ENCODE measurements around the gene HARS2. TPM values are rescaled to one million over a fixed set of nuclear protein-coding genes. Genes with fewer than 3 reads are reported as not detected.
"Not testable (repeated sequence)": the region's sequence is repeated elsewhere in the genome, so short reads cannot be mapped to it uniquely, and the experiment has no call there.

The HARS2 gene
- total RNA-seq, 4 donors from 2014 or later: 13.3 to 24.2 (median 22.8) TPM

DNA sequence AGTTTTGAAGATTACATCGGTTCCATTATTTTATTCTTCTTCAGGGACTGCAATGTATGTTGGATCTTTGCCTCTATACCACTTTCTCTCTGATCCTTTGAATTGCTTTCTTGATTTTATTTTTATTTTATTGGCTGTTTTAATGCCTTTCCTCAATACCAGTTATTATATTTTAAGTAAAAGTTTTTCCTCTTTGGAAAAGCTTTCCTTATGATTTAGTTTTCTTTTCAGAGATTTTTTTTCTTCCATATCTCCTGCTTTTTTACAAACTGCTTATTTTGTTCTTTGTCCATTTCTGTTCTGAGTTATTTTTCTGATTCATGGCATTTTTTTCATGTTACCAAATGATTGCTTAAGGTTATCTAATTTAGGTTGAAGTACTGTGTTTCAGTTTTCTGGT is 20.5 kb downstream of the HARS2 start:
- H3K9me3 ChIP-seq: no peaks in the 10 kb centered on the region
- H3K27ac ChIP-seq: peak overlapping the region in 2 of 4 donors; percentile 93 to 95
- H3K4me1 ChIP-seq: peaks cover 0 to 17% (median 0%) of the 10 kb centered on the region in 3 donors
- H3K27me3 ChIP-seq: no peaks in the 10 kb centered on the region
- no peak for DNase-seq
- TF ChIP-seq POLR2A (IDR thresholded peaks at IDR 0.05): no peak
- TF ChIP-seq CTCF (IDR thresholded peaks at IDR 0.05): no peak
- H3K4me3 ChIP-seq: no peak overlapping the region
- H3K36me3 ChIP-seq: peaks cover 0 to 9% (median 0%) of the 10 kb centered on the region in 3 donors
- intact Hi-C loops (cut with DNase I): no loop called here
- 81 to 83% methylated on average over 1 of the region's 1 CpG for WGBS, 2 donors

DNA sequence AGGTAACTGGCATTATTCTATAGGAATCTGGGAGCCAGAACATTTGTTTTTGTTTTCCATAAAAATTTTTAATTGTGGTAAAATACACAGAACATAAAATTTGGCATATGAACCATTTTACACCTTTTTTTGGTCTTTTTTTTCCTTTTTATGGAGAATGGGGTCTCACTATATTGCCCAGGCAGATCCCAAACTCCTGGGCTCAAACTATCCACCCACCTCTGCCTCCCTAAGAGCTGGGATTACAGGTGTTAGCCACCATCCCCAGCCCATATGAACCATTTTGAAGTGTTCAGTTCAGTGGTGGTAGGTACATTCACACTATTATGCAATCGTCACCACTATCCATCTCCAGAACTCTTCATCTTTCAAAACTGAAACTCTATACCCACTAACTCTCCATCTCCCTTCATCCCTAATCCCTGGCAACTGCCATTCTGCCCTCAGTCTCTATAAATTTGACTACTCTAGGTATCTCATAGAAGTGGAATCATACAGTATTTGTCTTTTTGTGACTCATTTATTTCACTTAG is 22.4 kb downstream of the HARS2 start:
- no peaks in the 10 kb centered on the region for H3K36me3 ChIP-seq
- H3K27me3 ChIP-seq: no peaks in the 10 kb centered on the region
- no peak overlapping the region for H3K27ac ChIP-seq
- intact Hi-C loops (cut with DNase I): no loop called here
- H3K4me3 ChIP-seq: no peak overlapping the region
- WGBS, 2 donors: 76 to 82% methylated on average over 1 of the region's 1 CpG
- DNase-seq: no peak
- H3K9me3 ChIP-seq: no peaks in the 10 kb centered on the region
- TF ChIP-seq CTCF (IDR thresholded peaks at IDR 0.05): no peak
- TF ChIP-seq POLR2A (IDR thresholded peaks at IDR 0.05): no peak
- H3K4me1 ChIP-seq: peaks cover 0 to 17% (median 0%) of the 10 kb centered on the region in 3 donors

DNA sequence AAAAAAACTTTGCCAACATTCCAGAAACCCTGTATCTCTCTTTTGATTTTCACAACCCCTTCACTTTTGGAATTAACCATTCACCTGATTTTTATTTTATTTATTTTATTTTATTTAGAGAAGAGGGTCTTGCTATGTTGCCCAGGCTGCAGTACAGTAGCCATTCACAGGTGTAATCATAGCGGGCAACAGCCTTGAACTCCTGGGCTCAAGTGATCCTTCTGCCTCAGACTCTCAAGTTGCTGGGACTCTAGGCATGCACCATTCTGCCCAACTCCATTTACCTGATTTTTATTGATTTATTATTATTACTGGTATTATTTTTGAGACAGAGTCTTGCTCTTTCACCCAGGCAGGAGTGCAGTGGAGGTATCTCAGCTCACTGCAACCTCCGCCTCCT is 25.0 kb downstream of the HARS2 start:
- H3K36me3 ChIP-seq; H3K4me3 ChIP-seq; H3K27me3 ChIP-seq; H3K27ac ChIP-seq; H3K9me3 ChIP-seq; H3K4me1 ChIP-seq; intact Hi-C loops (cut with DNase I); DNase-seq: not testable (repeated sequence)
- 93 to 94% methylated on average over 2 of the region's 2 CpGs for WGBS, 2 donors

GRCh38 chr5:140718266-140718592 is 27.0 kb downstream of the HARS2 start:
- H3K27ac ChIP-seq: peak overlapping the region in 1 of 4 donors; percentile 14

DNA sequence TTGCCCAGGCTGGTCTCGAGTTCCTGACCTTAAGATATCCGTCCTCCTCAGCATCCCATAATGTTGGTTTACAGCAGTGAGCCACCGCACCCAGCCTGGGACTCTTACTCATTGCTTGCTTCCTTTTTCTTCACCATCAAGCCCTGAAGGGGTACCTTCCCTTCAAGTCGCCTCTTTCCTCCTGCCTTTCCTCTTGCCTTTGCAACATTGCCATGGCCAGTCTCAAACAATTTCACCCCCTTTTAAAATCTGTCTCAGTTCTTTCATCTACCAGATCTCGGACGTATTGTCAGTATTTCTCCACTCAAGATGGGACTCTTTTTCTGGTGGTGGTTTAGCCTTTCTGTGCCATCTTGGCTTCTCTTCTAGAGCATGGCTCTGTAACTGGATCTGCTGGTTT is 29.5 kb downstream of the HARS2 start:
- 49 to 55% methylated on average over 6 of the region's 6 CpGs for WGBS, 2 donors
- DNase-seq; H3K9me3 ChIP-seq; H3K4me3 ChIP-seq; H3K27me3 ChIP-seq; H3K36me3 ChIP-seq; H3K4me1 ChIP-seq; H3K27ac ChIP-seq; intact Hi-C loops (cut with DNase I): not testable (repeated sequence)

More at GRCh38 chr5:140718266-140718592, 27.0 kb downstream of the HARS2 start:
- Histone ChIP-seq H3K27me3 (peaks cover 0 to 7% (median 0%) of the 10 kb centered on the region in 4 donors), H3K36me3 (no peaks in the 10 kb centered on the region), H3K4me1 (no peaks in the 10 kb centered on the region), H3K4me3 (no peak overlapping the region), H3K9me3 (no peaks in the 10 kb centered on the region)
- 81 to 85% methylated on average over 7 of the region's 7 CpGs for WGBS, 2 donors
- TF ChIP-seq POLR2A (IDR thresholded peaks at IDR 0.05) (no peak), CTCF (IDR thresholded peaks at IDR 0.05) (no peak)
- intact Hi-C loops (cut with DNase I): no loop called here
- no peak for DNase-seq

- intact Hi-C loops (cut with DNase I): not testable (repeated sequence)
- 77 to 85% methylated on average over 5 of the region's 5 CpGs for WGBS, 2 donors
Measured at GRCh38 chr5:140721395-140721794, 30.1 kb downstream of the HARS2 start.

More at GRCh38 chr5:140721395-140721794, 30.1 kb downstream of the HARS2 start:
- not testable (repeated sequence) for H3K27me3 ChIP-seq, DNase-seq, H3K36me3 ChIP-seq, H3K27ac ChIP-seq, H3K4me1 ChIP-seq, H3K4me3 ChIP-seq, H3K9me3 ChIP-seq
